Activated CD8-positive, alpha-beta memory T cell treated with anti-CD3 and anti-CD28 coated beads, Interleukin-2, amount 50 U/mL, for 1 hour (primary cell): ENCODE results near the gene GTPBP2.
A peak's percentile ranks its signal among the peaks of the same experiment; 100 is the strongest.
"Not testable (repeated sequence)": the region's sequence is repeated elsewhere in the genome, so short reads cannot be mapped to it uniquely, and the experiment has no call there.

Experiments
- DNase-seq: peaks from one replicate; pipeline ENCODE4 v3.0.0-alpha.2; 2020; ENCODE audit errors: extremely low read depth

GTPBP2 gene

GRCh38 chr6:43657221-43657802 is 28.2 kb upstream of the GTPBP2 start:
- DNase-seq: no peak

- DNase-seq: not testable (repeated sequence)
Observed at GRCh38 chr6:43652822-43653221, 23.8 kb upstream of the GTPBP2 start.

- DNase-seq: no peak
Observed at GRCh38 chr6:43648248-43648647, 19.2 kb upstream of the GTPBP2 start.

GRCh38 chr6:43647613-43648012 is 18.5 kb upstream of the GTPBP2 start:
- no peak for DNase-seq

GRCh38 chr6:43645613-43645964 is 16.5 kb upstream of the GTPBP2 start:
- no peak for DNase-seq

- DNase-seq: no peak
Observed at GRCh38 chr6:43644940-43645612, 16.0 kb upstream of the GTPBP2 start, which contains the start of gene RSPH9. Gene RSPH9, plus strand, starts transcription at chr6:43645036. Its CDS starts 63 bp downstream, at chr6:43645099.

GRCh38 chr6:43639984-43640800 is 11.1 kb upstream of the GTPBP2 start:
- no peak for DNase-seq

- no peak for DNase-seq
Observed at GRCh38 chr6:43636308-43636659, 7.2 kb upstream of the GTPBP2 start.

GRCh38 chr6:43635387-43636307 is 6.6 kb upstream of the GTPBP2 start, which contains the start of gene MAD2L1BP:
Gene MAD2L1BP, plus strand, starts transcription at chr6:43635840. Its CDS starts 36 bp downstream, at chr6:43635876.
- DNase-seq: peak; percentile 46

GRCh38 chr6:43634702-43635303 is 5.7 kb upstream of the GTPBP2 start:
- DNase-seq: no peak

- not testable (repeated sequence) for DNase-seq
Observed at GRCh38 chr6:43633002-43633401, 3.9 kb upstream of the GTPBP2 start.

- DNase-seq: no peak
Observed at GRCh38 chr6:43630980-43631619, 2.0 kb upstream of the GTPBP2 start.

GRCh38 chr6:43629505-43630300 is 639 bp upstream of the GTPBP2 start:
- DNase-seq: peak; percentile 62

GRCh38 chr6:43628393-43629103 is 516 bp downstream of the GTPBP2 start:
- no peak for DNase-seq

GRCh38 chr6:43627008-43627825 is 1.8 kb downstream of the GTPBP2 start:
- DNase-seq: no peak

GRCh38 chr6:43625393-43625992 is 3.6 kb downstream of the GTPBP2 start:
- DNase-seq: no peak

- DNase-seq: no peak
Observed at GRCh38 chr6:43624786-43625288, 4.2 kb downstream of the GTPBP2 start.
